Loucy (cell line): ENCODE results near the gene ZNF611.
"Not testable (repeated sequence)": the region's sequence is repeated elsewhere in the genome, so short reads cannot be mapped to it uniquely, and the experiment has no call there.

Experiments
- H2AFZ ChIP-seq: fragments of 200-600 bp; sonication (generic); 2 replicates; pipeline ENCODE4 v1.6.0; 2016; ENCODE audit warnings: antibody characterized with exemption, mild to moderate bottlenecking, low read length, moderate library complexity
- H3F3A ChIP-seq: fragments of 200-600 bp; 2 replicates; pipeline ENCODE4 v1.6.0; 2016; ENCODE audit warnings: antibody characterized with exemption, low read depth, mild to moderate bottlenecking
- H3K27me3 ChIP-seq: fragments of 200-600 bp; sonication (generic); 2 replicates; pipeline ENCODE4 v1.6.1; 2014; ENCODE audit warnings: low read length, mild to moderate bottlenecking; ENCODE audit not compliant: insufficient read depth, poor library complexity, severe bottlenecking
- H3K36me3 ChIP-seq: fragments of 200-600 bp; sonication (generic); 2 replicates; pipeline ENCODE4 v1.6.1; 2016; ENCODE audit warnings: low read length; ENCODE audit not compliant: insufficient read depth
- H3K4me1 ChIP-seq: fragments of 200-600 bp; sonication (generic); 2 replicates; pipeline ENCODE4 v1.5.1; 2014; ENCODE audit warnings: low read length, mild to moderate bottlenecking; ENCODE audit not compliant: insufficient read depth, poor library complexity, severe bottlenecking
- H3K4me2 ChIP-seq: fragments of 200-600 bp; sonication (generic); 2 replicates; pipeline ENCODE4 v1.6.0; 2014; ENCODE audit warnings: antibody characterized with exemption, low read length, low read depth, mild to moderate bottlenecking; ENCODE audit not compliant: poor library complexity, severe bottlenecking
- H3K4me3 ChIP-seq: fragments of 200-600 bp; sonication (generic); 2 replicates; pipeline ENCODE4 v1.5.1; 2014; ENCODE audit warnings: low read length, mild to moderate bottlenecking, mixed read lengths; ENCODE audit not compliant: poor library complexity, severe bottlenecking
- H3K79me2 ChIP-seq: fragments of 200-600 bp; sonication (generic); 2 replicates; pipeline ENCODE4 v1.6.1; 2014; ENCODE audit warnings: low read length; ENCODE audit not compliant: insufficient read depth
- H3K9ac ChIP-seq: fragments of 200-600 bp; sonication (generic); 2 replicates; pipeline ENCODE4 v1.6.0; 2014; ENCODE audit warnings: mild to moderate bottlenecking, low read depth, low read length, moderate library complexity; ENCODE audit not compliant: poor library complexity, severe bottlenecking
- H3K9me2 ChIP-seq: fragments of 200-600 bp; sonication (generic); replicated peaks from 2 replicates; pipeline ENCODE4 v1.6.1; 2016; ENCODE audit warnings: low read depth, low read length, mixed read lengths
- H3K9me3 ChIP-seq: fragments of 200-600 bp; sonication (generic); 2 replicates; pipeline ENCODE4 v1.6.1; 2014; ENCODE audit warnings: mild to moderate bottlenecking, antibody characterized with exemption, low read length, low read depth; ENCODE audit not compliant: insufficient read depth
- H4K20me1 ChIP-seq: fragments of 200-600 bp; sonication (generic); 2 replicates; pipeline ENCODE4 v1.6.0; 2014; ENCODE audit warnings: antibody characterized with exemption, low read length, mild to moderate bottlenecking; ENCODE audit not compliant: insufficient read depth, poor library complexity, severe bottlenecking
- CTCF ChIP-seq: fragments of 200-600 bp; sonication (generic); conservative IDR thresholded peaks from 2 replicates; pipeline ENCODE4 v1.5.1; 2014; ENCODE audit warnings: mild to moderate bottlenecking, antibody characterized with exemption, low read length
- EZH2phosphoT487 ChIP-seq: fragments of 200-600 bp; IDR thresholded peaks from 2 replicates; pipeline ENCODE4 v1.6.1; 2018; ENCODE audit warnings: antibody characterized with exemption, mild to moderate bottlenecking, moderate library complexity, borderline replicate concordance

ZNF611 gene

GRCh38 chr19:52688335-52688734, 46.5 kb downstream of the ZNF611 start:
- H2AFZ ChIP-seq: no peak overlapping the region
- peak overlapping the region; percentile 95 for H3K9ac ChIP-seq
- peaks cover 61% of the 10 kb centered on the region for H3K79me2 ChIP-seq
- TF ChIP-seq EZH2phosphoT487: no peak
- no peak for TF ChIP-seq CTCF
- peaks cover 34% of the 10 kb centered on the region for H3K4me1 ChIP-seq
- no peaks in the 10 kb centered on the region for H3K9me3 ChIP-seq
- H3K36me3 ChIP-seq: no peaks in the 10 kb centered on the region
- H4K20me1 ChIP-seq: peaks cover 22% of the 10 kb centered on the region
- H3K4me2 ChIP-seq: peak overlapping the region; percentile 98
- no peaks in the 10 kb centered on the region for H3K27me3 ChIP-seq
- peak overlapping the region; percentile 97 for H3K4me3 ChIP-seq
- no peaks in the 10 kb centered on the region for H3K9me2 ChIP-seq
- H3F3A ChIP-seq: no peaks in the 10 kb centered on the region

- H3K4me3 ChIP-seq: peak overlapping the region; percentile 97
- peaks cover 67% of the 10 kb centered on the region for H3K79me2 ChIP-seq
- no peaks in the 10 kb centered on the region for H3K9me2 ChIP-seq
- H4K20me1 ChIP-seq: peaks cover 22% of the 10 kb centered on the region
- no peaks in the 10 kb centered on the region for H3K9me3 ChIP-seq
- H3K4me2 ChIP-seq: peak overlapping the region; percentile 98
- H3K9ac ChIP-seq: no peak overlapping the region
- TF ChIP-seq CTCF (no peak), EZH2phosphoT487 (no peak)
- no peaks in the 10 kb centered on the region for H3K36me3 ChIP-seq
- no peaks in the 10 kb centered on the region for H3F3A ChIP-seq
- H3K4me1 ChIP-seq: peaks cover 34% of the 10 kb centered on the region
- H3K27me3 ChIP-seq: no peaks in the 10 kb centered on the region
- no peak overlapping the region for H2AFZ ChIP-seq
Observed at GRCh38 chr19:52687684-52688083, 47.2 kb downstream of the ZNF611 start.

GRCh38 chr19:52685811-52686210, 49.0 kb downstream of the ZNF611 start:
- Histone ChIP-seq H3K9me2 (no peaks in the 10 kb centered on the region), H4K20me1 (peaks cover 22% of the 10 kb centered on the region), H3K4me1 (peaks cover 24% of the 10 kb centered on the region), H2AFZ (no peak overlapping the region), H3K79me2 (peaks cover 80% of the 10 kb centered on the region), H3K9me3 (no peaks in the 10 kb centered on the region), H3F3A (no peaks in the 10 kb centered on the region), H3K4me2 (peak overlapping the region; percentile 24), H3K27me3 (no peaks in the 10 kb centered on the region), H3K4me3 (no peak overlapping the region), H3K36me3 (no peaks in the 10 kb centered on the region), H3K9ac (no peak overlapping the region)
- TF ChIP-seq EZH2phosphoT487 (no peak), CTCF (no peak)

- not testable (repeated sequence) for H3K27me3 ChIP-seq, H3F3A ChIP-seq, H3K36me3 ChIP-seq, H3K4me1 ChIP-seq, H3K9me3 ChIP-seq, H3K4me3 ChIP-seq, H3K4me2 ChIP-seq, H4K20me1 ChIP-seq, H2AFZ ChIP-seq, H3K9me2 ChIP-seq, H3K9ac ChIP-seq
- H3K79me2 ChIP-seq: peaks cover 78% of the 10 kb centered on the region
Observed at GRCh38 chr19:52681216-52681615, 53.6 kb downstream of the ZNF611 start.
